Sigmoid colon (tissue), 4 donors: ENCODE results near the gene CDC42EP3.

Experiments used
- EP300 ChIP-seq, 4 donors: sonication (generic); formaldehyde crosslinking; IDR thresholded peaks; one replicate each; pipeline ENCODE4 v1.6.1; 2017; ENCODE audit warnings: antibody characterized with exemption in 4 of 4
- POLR2A ChIP-seq, 2 donors: fragments of 450-650 bp; IDR thresholded peaks; one replicate each; pipeline ENCODE4 v1.6.1; 2016; ENCODE audit warnings: antibody characterized with exemption in 2 of 2, mild to moderate bottlenecking in 2 of 2, moderate library complexity in 2 of 2
- TF ChIP-seq, protein P1 (sequence below), 4 experiments: fragments of 450-650 bp in 3 of 4; fragments of 200-600 bp in 1 of 4; IDR thresholded peaks; one replicate each; pipeline ENCODE4 v1.5.1; 2016 to 2019; ENCODE audit warnings: antibody characterized with exemption in 4 of 4, mild to moderate bottlenecking in 3 of 4, moderate library complexity in 2 of 4

DNA sequence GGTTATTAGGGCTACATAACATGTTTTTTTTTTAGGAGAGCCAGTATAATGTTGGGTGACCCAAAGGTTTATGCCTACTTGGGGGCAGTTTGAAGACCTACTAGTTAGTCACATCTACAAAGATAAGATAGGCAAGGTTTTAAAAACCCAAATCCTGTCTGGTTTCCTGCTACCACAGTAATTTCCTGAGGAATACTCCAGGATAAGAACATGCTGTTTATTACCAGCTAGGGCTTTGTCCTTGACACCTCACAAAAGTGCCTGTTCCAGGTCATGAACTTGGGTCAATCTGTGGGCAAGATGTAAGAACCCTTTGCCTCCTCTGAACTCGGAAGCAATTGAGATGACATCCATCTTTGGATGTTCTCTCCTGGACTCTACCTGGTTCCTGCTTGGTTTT lies 38.2 kb downstream of the CDC42EP3 start:
- TF ChIP-seq, protein P1, sequence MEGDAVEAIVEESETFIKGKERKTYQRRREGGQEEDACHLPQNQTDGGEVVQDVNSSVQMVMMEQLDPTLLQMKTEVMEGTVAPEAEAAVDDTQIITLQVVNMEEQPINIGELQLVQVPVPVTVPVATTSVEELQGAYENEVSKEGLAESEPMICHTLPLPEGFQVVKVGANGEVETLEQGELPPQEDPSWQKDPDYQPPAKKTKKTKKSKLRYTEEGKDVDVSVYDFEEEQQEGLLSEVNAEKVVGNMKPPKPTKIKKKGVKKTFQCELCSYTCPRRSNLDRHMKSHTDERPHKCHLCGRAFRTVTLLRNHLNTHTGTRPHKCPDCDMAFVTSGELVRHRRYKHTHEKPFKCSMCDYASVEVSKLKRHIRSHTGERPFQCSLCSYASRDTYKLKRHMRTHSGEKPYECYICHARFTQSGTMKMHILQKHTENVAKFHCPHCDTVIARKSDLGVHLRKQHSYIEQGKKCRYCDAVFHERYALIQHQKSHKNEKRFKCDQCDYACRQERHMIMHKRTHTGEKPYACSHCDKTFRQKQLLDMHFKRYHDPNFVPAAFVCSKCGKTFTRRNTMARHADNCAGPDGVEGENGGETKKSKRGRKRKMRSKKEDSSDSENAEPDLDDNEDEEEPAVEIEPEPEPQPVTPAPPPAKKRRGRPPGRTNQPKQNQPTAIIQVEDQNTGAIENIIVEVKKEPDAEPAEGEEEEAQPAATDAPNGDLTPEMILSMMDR (IDR thresholded peaks at IDR 0.05): no peak
- no peak for TF ChIP-seq EP300 (IDR thresholded peaks at IDR 0.05)
- no peak for TF ChIP-seq POLR2A (IDR thresholded peaks at IDR 0.05)
